Right atrium auricular region (tissue), 2 donors: Measurements from ENCODE around the gene SCNM1. TPM values are rescaled to one million over a fixed set of nuclear protein-coding genes. Genes with fewer than 3 reads are reported as not detected.

Source experiments
- DNase-seq: peaks from one replicate; pipeline ENCODE4 v3.0.0-alpha.2; 2019; ENCODE audit warnings: low spot score
- H3K27ac ChIP-seq, 2 donors: fragments of 200-600 bp; sonication (generic); 1 replicate in 1 of 2; 2 replicates in 1 of 2; pipeline ENCODE4 v1.5.1; 2016 to 2019
- H3K27me3 ChIP-seq, 2 donors: fragments of 200-600 bp; sonication (generic); one replicate each; pipeline versions ENCODE4 v1.5.1 to v1.6.0; 2017 to 2019
- H3K36me3 ChIP-seq: fragments of 200-600 bp; sonication (generic); one replicate; pipeline ENCODE4 v1.5.1; 2016
- H3K4me1 ChIP-seq, 2 donors: fragments of 200-600 bp; sonication (generic); one replicate each; pipeline versions ENCODE4 v1.5.1 to v1.6.0; 2017 to 2019
- H3K4me3 ChIP-seq, 2 donors: fragments of 200-600 bp; sonication (generic); 1 replicate in 1 of 2; 2 replicates in 1 of 2; pipeline ENCODE4 v1.5.1; 2017 to 2019; ENCODE audit warnings: mild to moderate bottlenecking in 1 of 2, moderate library complexity in 1 of 2
- H3K9me3 ChIP-seq, 2 donors: fragments of 200-600 bp; sonication (generic); one replicate each; pipeline ENCODE4 v1.5.1; 2019
- CTCF ChIP-seq, 2 donors: fragments of 200-600 bp; sonication (generic); IDR thresholded peaks; one replicate each; pipeline ENCODE4 v1.5.1; 2019; ENCODE audit warnings: antibody characterized with exemption in 2 of 2
- total RNA-seq, 2 donors: library from RNA; depleted of rRNA; stranded (reverse); fragments of >200 nt; gene quantifications; one replicate each; pipeline ENCODE4 v1.1.0, GENCODE V29; 2016

Gene SCNM1
- total RNA-seq, 2 donors from 2014 or later = 14.4 to 14.7 TPM

- Histone ChIP-seq H3K4me3 (peak overlapping the region in 1 of 2 donors; percentile 48), H3K27ac (peak overlapping the region; percentile 55 to 68), H3K27me3 (no peaks in the 10 kb centered on the region), H3K4me1 (peaks cover 0 to 22% of the 10 kb centered on the region in 2 donors), H3K9me3 (no peaks in the 10 kb centered on the region), H3K36me3 (peaks cover 21% of the 10 kb centered on the region)
- DNase-seq = no peak
- no peak for TF ChIP-seq CTCF (IDR thresholded peaks at IDR 0.05)
Observed at GRCh38 chr1:151132335-151133017, 33.5 kb upstream of the SCNM1 start.

- no peak for TF ChIP-seq CTCF (IDR thresholded peaks at IDR 0.05)
- Histone ChIP-seq H3K27me3 (no peaks in the 10 kb centered on the region), H3K4me1 (peaks cover 0 to 22% of the 10 kb centered on the region in 2 donors), H3K36me3 (peaks cover 28% of the 10 kb centered on the region), H3K27ac (no peak overlapping the region), H3K9me3 (no peaks in the 10 kb centered on the region), H3K4me3 (no peak overlapping the region)
- no peak for DNase-seq
Observed at GRCh38 chr1:151133018-151133806, 32.7 kb upstream of the SCNM1 start.

DNA sequence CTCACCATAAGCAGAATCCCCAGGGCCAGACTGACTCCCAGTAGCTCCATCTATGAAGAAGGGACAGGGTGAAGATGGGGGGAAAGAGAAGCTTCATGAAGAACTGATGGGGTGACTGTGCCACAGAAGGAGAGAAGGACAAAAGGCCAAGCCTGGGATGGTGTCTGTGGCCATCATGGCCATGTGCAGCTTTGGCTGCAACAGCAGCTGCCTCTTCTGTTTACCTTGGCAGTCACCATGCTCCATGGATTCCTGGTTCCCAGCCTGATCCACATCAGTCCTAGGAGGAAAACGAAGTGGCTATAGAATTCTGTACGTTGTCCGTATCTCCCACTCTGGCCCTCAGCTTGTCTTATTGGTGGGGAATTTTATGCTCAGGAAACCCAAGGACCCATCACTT lies 31.5 kb upstream of the SCNM1 start:
- H3K4me3 ChIP-seq = no peak overlapping the region
- no peaks in the 10 kb centered on the region for H3K27me3 ChIP-seq
- TF ChIP-seq CTCF (IDR thresholded peaks at IDR 0.05) = no peak
- peaks cover 33% of the 10 kb centered on the region for H3K36me3 ChIP-seq
- H3K27ac ChIP-seq = no peak overlapping the region
- DNase-seq = no peak
- peaks cover 0 to 22% of the 10 kb centered on the region in 2 donors for H3K4me1 ChIP-seq
- H3K9me3 ChIP-seq = no peaks in the 10 kb centered on the region

- Histone ChIP-seq H3K4me1 (peaks cover 0 to 22% of the 10 kb centered on the region in 2 donors), H3K4me3 (no peak overlapping the region), H3K9me3 (no peaks in the 10 kb centered on the region), H3K36me3 (peaks cover 39% of the 10 kb centered on the region), H3K27me3 (no peaks in the 10 kb centered on the region), H3K27ac (no peak overlapping the region)
- no peak for TF ChIP-seq CTCF (IDR thresholded peaks at IDR 0.05)
- DNase-seq = no peak
Observed at GRCh38 chr1:151134991-151135390, 31.0 kb upstream of the SCNM1 start.

- Histone ChIP-seq H3K4me1 (peaks cover 0 to 18% of the 10 kb centered on the region in 2 donors), H3K36me3 (peaks cover 40% of the 10 kb centered on the region), H3K9me3 (no peaks in the 10 kb centered on the region), H3K27me3 (no peaks in the 10 kb centered on the region), H3K4me3 (no peak overlapping the region), H3K27ac (no peak overlapping the region)
- DNase-seq = no peak
- no peak for TF ChIP-seq CTCF (IDR thresholded peaks at IDR 0.05)
Observed at GRCh38 chr1:151135433-151136385, 30.2 kb upstream of the SCNM1 start.
